GM12878 (cell line): ENCODE measurements around the gene DPH1. TPM values are rescaled to one million over a fixed set of nuclear protein-coding genes. Genes with fewer than 3 reads are reported as not detected.

ENCODE experiments used
- ATAC-seq: fragments of 200-7000 bp; cut with Tn5 transposase; 3 replicates; pipeline ENCODE4 v1.9.1; 2020; ENCODE audit warnings: mild to moderate bottlenecking, moderate library complexity
- BruUV-seq: library from RNA; stranded (reverse); fragments of 400-500 nt; replicated peaks from 2 replicates; lab custom pipeline; 2021; lab: Mats Ljungman, UMichigan
- CTCF ChIA-PET: fragments of 300-600 bp; sonication (Branson Sonifier 250); formaldehyde crosslinking; extraction: SDS; loops from one replicate; lab custom pipeline; 2021; ENCODE audit warnings: inconsistent platforms; lab: Yijun Ruan, JAX
- POLR2A ChIA-PET: fragments of 350-600 bp; formaldehyde crosslinking; extraction: SDS; loops from one replicate; lab custom pipeline; 2021; ENCODE audit warnings: inconsistent platforms; lab: Charles Lee
- RAD21 ChIA-PET: fragments of 300-600 bp; sonication (Branson Sonifier 250); formaldehyde crosslinking; loops from one replicate; lab custom pipeline; 2023; ENCODE audit warnings: antibody characterized with exemption; ENCODE audit not compliant: unreplicated experiment; lab: Charles Lee
- SMC1A ChIA-PET: fragments of 300-600 bp; sonication (Branson Sonifier 250); formaldehyde crosslinking; loops from one replicate; lab custom pipeline; 2023; ENCODE audit not compliant: unreplicated experiment, uncharacterized antibody; lab: Charles Lee
- DNase-seq: peaks from one replicate; pipeline ENCODE4 v3.0.0-alpha.2; 2011; ENCODE audit warnings: low read depth, low spot score
- FAIRE-seq: peaks from 3 replicates; lab custom pipeline; 2011; peaks lifted over from hg19 to GRCh38; lab: Jason Lieb, UNC
- H2AFZ ChIP-seq: 2 replicates; pipeline ENCODE4 v1.6.0; 2011; ENCODE audit warnings: low read depth, low read length, control low read depth; ENCODE audit not compliant: control insufficient read depth
- H3K27ac ChIP-seq: 2 replicates; pipeline ENCODE4 v1.5.1; 2011; ENCODE audit warnings: control low read depth; ENCODE audit not compliant: control insufficient read depth, insufficient read depth
- H3K27me3 ChIP-seq, 2 experiments: replicated peaks in 1 of 2; 2 replicates each; pipeline versions ENCODE4 v1.6.0 to v1.6.1; 2011; ENCODE audit warnings: low read length in 1 of 2; ENCODE audit not compliant: control insufficient read depth in 2 of 2, insufficient read depth in 2 of 2
- H3K36me3 ChIP-seq, 2 experiments: 2 replicates each; pipeline ENCODE4 v1.5.1; 2011; ENCODE audit warnings: low read length in 1 of 2; ENCODE audit not compliant: control insufficient read depth in 2 of 2, insufficient read depth in 2 of 2
- H3K4me1 ChIP-seq: 2 replicates; pipeline ENCODE4 v1.6.1; 2011; ENCODE audit warnings: mild to moderate bottlenecking, low read length, moderate library complexity, mixed read lengths; ENCODE audit not compliant: control insufficient read depth, insufficient read depth
- H3K4me2 ChIP-seq: 2 replicates; pipeline ENCODE4 v1.6.0; 2011; ENCODE audit warnings: control low read depth; ENCODE audit not compliant: control insufficient read depth, insufficient read depth
- H3K4me3 ChIP-seq: fragments of 200-600 bp; sonication (generic); 2 replicates; pipeline ENCODE4 v1.5.1; 2016
- H3K79me2 ChIP-seq: 2 replicates; pipeline ENCODE4 v1.6.0; 2011; ENCODE audit warnings: low read length; ENCODE audit not compliant: control insufficient read depth, insufficient read depth
- H3K9ac ChIP-seq: 2 replicates; pipeline ENCODE4 v1.8.0; 2011; ENCODE audit warnings: low read length, control low read depth, mixed read lengths; ENCODE audit not compliant: control insufficient read depth, insufficient read depth
- H3K9me3 ChIP-seq: replicated peaks from 3 replicates; pipeline ENCODE4 v1.5.1; 2011; ENCODE audit warnings: mild to moderate bottlenecking, low read length; ENCODE audit not compliant: control insufficient read depth, insufficient read depth
- H4K20me1 ChIP-seq: 2 replicates; pipeline ENCODE4 v1.6.0; 2011; ENCODE audit not compliant: control insufficient read depth, insufficient read depth
- BHLHE40 ChIP-seq, 2 experiments: fragments of 450-650 bp in 1 of 2; IDR thresholded peaks; 2 replicates each; pipeline ENCODE4 v1.6.1; 2011 to 2017; ENCODE audit warnings: low read depth in 2 of 2, borderline replicate concordance in 1 of 2, improper control_type of control experiment in 1 of 2, low read length in 1 of 2, mild to moderate bottlenecking in 1 of 2
- CBX3 ChIP-seq: fragments of 200-600 bp; sonication (generic); IDR thresholded peaks from 2 replicates; pipeline ENCODE4 v1.6.1; 2016; ENCODE audit warnings: low read depth, borderline replicate concordance
- CEBPB ChIP-seq, 2 experiments: fragments of 150-350 bp in 1 of 2; IDR thresholded peaks; 2 replicates each; pipeline ENCODE4 v1.6.1; 2012 to 2014; ENCODE audit warnings: low read depth in 2 of 2, low read length in 2 of 2, borderline replicate concordance in 1 of 2, inconsistent platforms in 1 of 2
- CREB1 ChIP-seq: IDR thresholded peaks from 2 replicates; pipeline ENCODE4 v1.6.1; 2012; ENCODE audit warnings: low read depth, mild to moderate bottlenecking, inconsistent platforms
- FOS ChIP-seq: IDR thresholded peaks from 3 replicates; pipeline ENCODE4 v1.6.1; 2011; ENCODE audit warnings: borderline replicate concordance; ENCODE audit not compliant: insufficient read length; ENCODE audit errors: extremely low read depth
- MYC ChIP-seq: IDR thresholded peaks from 2 replicates; pipeline ENCODE4 v1.6.1; 2011; ENCODE audit warnings: mild to moderate bottlenecking, low read length, moderate library complexity, inconsistent platforms; ENCODE audit not compliant: insufficient read depth, insufficient replicate concordance, insufficient read length, severe bottlenecking
- RAD21 ChIP-seq: IDR thresholded peaks from 2 replicates; pipeline ENCODE4 v1.6.1; 2011; ENCODE audit warnings: mild to moderate bottlenecking, low read depth, low read length, moderate library complexity; ENCODE audit not compliant: insufficient read depth
- RUNX3 ChIP-seq: IDR thresholded peaks from 2 replicates; pipeline ENCODE4 v1.6.1; 2012; ENCODE audit warnings: low read length, inconsistent platforms
- WGBS: methylation state at CpG from one replicate; pipeline ENCODE4 v1.1.6; 2016; ENCODE audit warnings: low lambda C conversion rate; ENCODE audit not compliant: insufficient replicate concordance, insufficient coverage; ENCODE audit errors: missing lambda C conversion rate; 5-methylcytosine and 5-hydroxymethylcytosine counted together
- in situ Hi-C: fragments of 300-500 bp; cut with MboI; formaldehyde crosslinking; loops from 9 replicates; pipeline ENCODE4 v1.14.3; 2018; ENCODE audit warnings: mixed read lengths
- intact Hi-C: fragments of 100-400 bp; cut with micrococcal nuclease; formaldehyde crosslinking; loops from one replicate; pipeline ENCODE4 v1.14.2; 2022; ENCODE audit not compliant: unreplicated experiment
- polyA plus RNA-seq, 11 experiments: library from polyadenylated mRNA; depleted of rRNA in 4 of 11; unstranded in 6 of 11; stranded (reverse) in 5 of 11; fragments of >200 nt; fragmentation: Nextera tagmentation in 4 of 11; fragmentation: Illumina TruSeq in 1 of 11; extraction: Ambion mirVana in 4 of 11; extraction: Trizol in 1 of 11; gene quantifications; 1 replicate in 1 of 11; 2 replicates in 10 of 11; pipeline versions ENCODE4 v1.2.1 to v1.2.3, GENCODE V29; 2011 to 2016; ENCODE audit warnings: inconsistent platforms in 2 of 11, missing spikeins in 2 of 11, low read depth in 1 of 11
- total RNA-seq, 4 experiments: library from RNA; depleted of rRNA in 3 of 4; stranded (reverse); fragments of >200 nt in 3 of 4; fragmentation: Illumina TruSeq in 1 of 4; extraction: Trizol in 1 of 4; gene quantifications; 2 replicates each; pipeline versions ENCODE4 v1.2.1 to v1.2.3, GENCODE V29; 2013 to 2021
- TF ChIP-seq, protein P1 (sequence below): fragments of 450-650 bp; IDR thresholded peaks from 2 replicates; pipeline ENCODE4 v1.6.1; 2018; ENCODE audit warnings: borderline replicate concordance, mild to moderate bottlenecking; ENCODE audit not compliant: partially characterized antibody
- TF ChIP-seq, protein P2 (sequence below): IDR thresholded peaks from 2 replicates; pipeline ENCODE4 v1.6.1; 2012; ENCODE audit warnings: mild to moderate bottlenecking, low read depth, low read length
- TF ChIP-seq, protein P3 (sequence below): fragments of 450-650 bp; IDR thresholded peaks from 2 replicates; pipeline ENCODE4 v1.6.1; 2017; ENCODE audit warnings: mild to moderate bottlenecking, low read depth, inconsistent platforms; ENCODE audit not compliant: poor library complexity, severe bottlenecking

The DPH1 gene
- total and polyA plus RNA-seq, 10 of the 15 experiments (the other 5 are each of a cell fraction or from before 2014, with no cell fraction given): 0.29 to 33.6 (median 20.2) TPM

DNA sequence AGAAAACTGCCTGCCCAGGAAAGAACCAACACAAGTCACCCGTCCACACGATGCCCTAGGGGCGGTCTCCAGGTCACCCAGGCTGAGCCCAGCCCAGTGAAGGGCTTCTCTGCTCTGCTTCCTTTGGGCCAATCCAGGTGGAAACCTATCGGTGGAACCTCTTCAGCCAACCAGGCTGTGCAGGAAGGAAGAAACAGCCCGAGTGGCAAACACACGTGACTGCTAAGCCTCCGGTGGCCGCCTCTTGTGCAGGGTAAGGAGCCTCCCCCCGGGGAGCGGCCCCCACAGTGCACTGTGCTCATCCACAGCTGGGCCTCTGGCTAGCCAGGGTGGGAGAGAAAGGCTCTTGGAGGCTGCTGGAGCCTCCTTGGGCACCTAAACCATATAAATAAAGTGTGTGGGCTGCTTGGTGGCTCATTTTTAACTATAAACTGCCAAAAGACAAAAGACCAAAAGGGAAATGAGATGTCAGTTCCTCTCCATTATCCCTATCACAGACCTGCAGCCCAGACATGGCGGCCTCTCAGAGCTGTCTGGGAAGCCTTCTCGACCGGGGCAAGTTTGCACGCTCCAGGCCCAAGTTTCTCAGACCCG is 7.2 kb upstream of the DPH1 start (continued):
- TF ChIP-seq, protein P1, sequence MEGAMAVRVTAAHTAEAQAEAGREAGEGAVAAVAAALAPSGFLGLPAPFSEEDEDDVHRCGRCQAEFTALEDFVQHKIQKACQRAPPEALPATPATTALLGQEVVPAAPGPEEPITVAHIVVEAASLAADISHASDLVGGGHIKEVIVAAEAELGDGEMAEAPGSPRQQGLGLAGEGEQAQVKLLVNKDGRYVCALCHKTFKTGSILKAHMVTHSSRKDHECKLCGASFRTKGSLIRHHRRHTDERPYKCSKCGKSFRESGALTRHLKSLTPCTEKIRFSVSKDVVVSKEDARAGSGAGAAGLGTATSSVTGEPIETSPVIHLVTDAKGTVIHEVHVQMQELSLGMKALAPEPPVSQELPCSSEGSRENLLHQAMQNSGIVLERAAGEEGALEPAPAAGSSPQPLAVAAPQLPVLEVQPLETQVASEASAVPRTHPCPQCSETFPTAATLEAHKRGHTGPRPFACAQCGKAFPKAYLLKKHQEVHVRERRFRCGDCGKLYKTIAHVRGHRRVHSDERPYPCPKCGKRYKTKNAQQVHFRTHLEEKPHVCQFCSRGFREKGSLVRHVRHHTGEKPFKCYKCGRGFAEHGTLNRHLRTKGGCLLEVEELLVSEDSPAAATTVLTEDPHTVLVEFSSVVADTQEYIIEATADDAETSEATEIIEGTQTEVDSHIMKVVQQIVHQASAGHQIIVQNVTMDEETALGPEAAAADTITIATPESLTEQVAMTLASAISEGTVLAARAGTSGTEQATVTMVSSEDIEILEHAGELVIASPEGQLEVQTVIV: no peak
- TF ChIP-seq, protein P2, sequence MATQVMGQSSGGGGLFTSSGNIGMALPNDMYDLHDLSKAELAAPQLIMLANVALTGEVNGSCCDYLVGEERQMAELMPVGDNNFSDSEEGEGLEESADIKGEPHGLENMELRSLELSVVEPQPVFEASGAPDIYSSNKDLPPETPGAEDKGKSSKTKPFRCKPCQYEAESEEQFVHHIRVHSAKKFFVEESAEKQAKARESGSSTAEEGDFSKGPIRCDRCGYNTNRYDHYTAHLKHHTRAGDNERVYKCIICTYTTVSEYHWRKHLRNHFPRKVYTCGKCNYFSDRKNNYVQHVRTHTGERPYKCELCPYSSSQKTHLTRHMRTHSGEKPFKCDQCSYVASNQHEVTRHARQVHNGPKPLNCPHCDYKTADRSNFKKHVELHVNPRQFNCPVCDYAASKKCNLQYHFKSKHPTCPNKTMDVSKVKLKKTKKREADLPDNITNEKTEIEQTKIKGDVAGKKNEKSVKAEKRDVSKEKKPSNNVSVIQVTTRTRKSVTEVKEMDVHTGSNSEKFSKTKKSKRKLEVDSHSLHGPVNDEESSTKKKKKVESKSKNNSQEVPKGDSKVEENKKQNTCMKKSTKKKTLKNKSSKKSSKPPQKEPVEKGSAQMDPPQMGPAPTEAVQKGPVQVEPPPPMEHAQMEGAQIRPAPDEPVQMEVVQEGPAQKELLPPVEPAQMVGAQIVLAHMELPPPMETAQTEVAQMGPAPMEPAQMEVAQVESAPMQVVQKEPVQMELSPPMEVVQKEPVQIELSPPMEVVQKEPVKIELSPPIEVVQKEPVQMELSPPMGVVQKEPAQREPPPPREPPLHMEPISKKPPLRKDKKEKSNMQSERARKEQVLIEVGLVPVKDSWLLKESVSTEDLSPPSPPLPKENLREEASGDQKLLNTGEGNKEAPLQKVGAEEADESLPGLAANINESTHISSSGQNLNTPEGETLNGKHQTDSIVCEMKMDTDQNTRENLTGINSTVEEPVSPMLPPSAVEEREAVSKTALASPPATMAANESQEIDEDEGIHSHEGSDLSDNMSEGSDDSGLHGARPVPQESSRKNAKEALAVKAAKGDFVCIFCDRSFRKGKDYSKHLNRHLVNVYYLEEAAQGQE: no peak
- 0 out of 4 replicates have a peak, but pooled peaks of 1 of the 2 experiments have one; percentile 8 for TF ChIP-seq BHLHE40 (IDR thresholded peaks at IDR 0.05; ENCODE audit: borderline replicate concordance in 1 of 2, low read depth in 2 of 2, low read length in 1 of 2)

DNA sequence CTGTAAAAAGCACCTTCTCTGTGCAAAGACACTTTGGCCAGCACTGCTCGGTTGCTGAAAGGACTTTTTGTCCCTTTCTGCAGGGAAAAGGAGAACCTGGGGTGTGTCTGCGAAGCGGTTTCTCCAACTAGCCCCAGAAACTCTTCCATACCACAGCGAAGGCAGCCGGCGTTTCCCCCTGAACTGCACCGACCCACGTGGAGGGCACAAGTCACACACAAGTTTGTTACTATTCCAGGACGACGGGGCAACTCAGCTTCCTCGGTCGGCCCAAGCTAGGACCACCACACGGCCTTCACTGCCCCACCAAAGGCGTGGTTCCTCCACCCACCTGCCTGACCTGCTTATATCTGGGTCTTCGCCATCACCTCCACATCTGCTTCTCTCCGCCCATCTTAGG is 6.7 kb upstream of the DPH1 start:
- H3K4me2 ChIP-seq: no peak overlapping the region
- no peak for TF ChIP-seq RUNX3
- TF ChIP-seq CBX3: no peak
- TF ChIP-seq CEBPB (IDR thresholded peaks at IDR 0.05; ENCODE audit: borderline replicate concordance in 1 of 2, low read depth in 2 of 2, low read length in 2 of 2): no peak
- TF ChIP-seq, protein P3, sequence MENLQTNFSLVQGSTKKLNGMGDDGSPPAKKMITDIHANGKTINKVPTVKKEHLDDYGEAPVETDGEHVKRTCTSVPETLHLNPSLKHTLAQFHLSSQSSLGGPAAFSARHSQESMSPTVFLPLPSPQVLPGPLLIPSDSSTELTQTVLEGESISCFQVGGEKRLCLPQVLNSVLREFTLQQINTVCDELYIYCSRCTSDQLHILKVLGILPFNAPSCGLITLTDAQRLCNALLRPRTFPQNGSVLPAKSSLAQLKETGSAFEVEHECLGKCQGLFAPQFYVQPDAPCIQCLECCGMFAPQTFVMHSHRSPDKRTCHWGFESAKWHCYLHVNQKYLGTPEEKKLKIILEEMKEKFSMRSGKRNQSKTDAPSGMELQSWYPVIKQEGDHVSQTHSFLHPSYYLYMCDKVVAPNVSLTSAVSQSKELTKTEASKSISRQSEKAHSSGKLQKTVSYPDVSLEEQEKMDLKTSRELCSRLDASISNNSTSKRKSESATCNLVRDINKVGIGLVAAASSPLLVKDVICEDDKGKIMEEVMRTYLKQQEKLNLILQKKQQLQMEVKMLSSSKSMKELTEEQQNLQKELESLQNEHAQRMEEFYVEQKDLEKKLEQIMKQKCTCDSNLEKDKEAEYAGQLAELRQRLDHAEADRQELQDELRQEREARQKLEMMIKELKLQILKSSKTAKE: no peak
- TF ChIP-seq RAD21: no peak
- no peak for TF ChIP-seq FOS
- TF ChIP-seq MYC: no peak
- TF ChIP-seq CREB1: no peak

More for the DNA sequence above, 6.7 kb upstream of the DPH1 start:
- no peaks in the 10 kb centered on the region for H4K20me1 ChIP-seq
- ChIA-PET SMC1A (no interaction called here), CTCF (no interaction called here), RAD21 (no interaction called here), POLR2A (no interaction called here)
- intact Hi-C loops: no loop called here
- no peak overlapping the region for H3K27ac ChIP-seq
- no peaks in the 10 kb centered on the region for H3K9me3 ChIP-seq
- ATAC-seq (no peak), FAIRE-seq (no peak), DNase-seq (no peak)
- H3K4me1 ChIP-seq: peaks cover 5% of the 10 kb centered on the region
- peaks cover 17 to 25% of the 10 kb centered on the region in 2 experiments for H3K27me3 ChIP-seq
- H3K36me3 ChIP-seq: no peaks in the 10 kb centered on the region
- 53% methylated on average over 15 of the region's 16 CpGs for WGBS
- in situ Hi-C loops: loop anchor here (25.0 kb wide), 1 partner anchor 111 kb away; no protein-coding TSS in a partner anchor
- no peak overlapping the region for H2AFZ ChIP-seq
- H3K9ac ChIP-seq: no peak overlapping the region
- BruUV-seq: no TSS peak
- H3K4me3 ChIP-seq: no peak overlapping the region
- no peaks in the 10 kb centered on the region for H3K79me2 ChIP-seq
